MCF 10A (cell line): ENCODE measurements around the gene SIGLEC1. TPM values are rescaled to one million over a fixed set of nuclear protein-coding genes. Genes with fewer than 3 reads are reported as not detected.

Experiments
- BruUV-seq: library from RNA; stranded (reverse); fragments of 400-500 nt; replicated peaks from 2 replicates; lab custom pipeline; 2021; lab: Mats Ljungman, UMichigan
- CTCF ChIA-PET: fragments of 300-600 bp; sonication (Branson Sonifier 250); formaldehyde crosslinking; extraction: SDS; loops from one replicate; lab custom pipeline; 2021; ENCODE audit warnings: antibody characterized with exemption, inconsistent platforms; lab: Yijun Ruan, JAX
- POLR2A ChIA-PET: fragments of 300-600, 350-650 bp; sonication (Branson Sonifier 250); formaldehyde crosslinking; extraction: SDS; loops from one replicate; lab custom pipeline; 2020; ENCODE audit warnings: antibody characterized with exemption, inconsistent platforms; lab: Yijun Ruan, JAX
- DNase-seq: peaks from one replicate; pipeline ENCODE4 v3.0.0-alpha.2; 2018; ENCODE audit not compliant: unreplicated experiment
- H3K27ac Mint-ChIP-seq: one replicate; pipeline ENCODE4 v1.8.0; 2022; ENCODE audit warnings: mild to moderate bottlenecking, low read depth, mixed read lengths; ENCODE audit not compliant: unreplicated experiment
- H3K27me3 Mint-ChIP-seq: one replicate; pipeline ENCODE4 v1.8.0; 2022; ENCODE audit warnings: mixed read lengths; ENCODE audit not compliant: insufficient read depth, unreplicated experiment
- H3K36me3 Mint-ChIP-seq: one replicate; pipeline ENCODE4 v1.8.0; 2022; ENCODE audit warnings: mild to moderate bottlenecking, moderate library complexity, mixed read lengths; ENCODE audit not compliant: insufficient read depth, unreplicated experiment
- H3K4me1 Mint-ChIP-seq: one replicate; pipeline ENCODE4 v1.8.0; 2022; ENCODE audit warnings: mixed read lengths; ENCODE audit not compliant: insufficient read depth, unreplicated experiment
- H3K4me3 Mint-ChIP-seq: one replicate; pipeline ENCODE4 v1.8.0; 2022; ENCODE audit warnings: mild to moderate bottlenecking, moderate library complexity, mixed read lengths; ENCODE audit not compliant: unreplicated experiment
- H3K9me3 Mint-ChIP-seq: one replicate; pipeline ENCODE4 v1.8.0; 2022; ENCODE audit warnings: mixed read lengths; ENCODE audit not compliant: unreplicated experiment
- intact Hi-C: fragments of 100-400 bp; cut with micrococcal nuclease; formaldehyde crosslinking; loops from 2 replicates; pipeline ENCODE4 v1.14.1; 2022
- total RNA-seq: library from RNA; stranded (reverse); gene quantifications from 2 replicates; pipeline ENCODE4 v1.2.3, GENCODE V29; 2022
- TF ChIP-seq, protein P1 (sequence below): fragments of 200-600 bp; IDR thresholded peaks from one replicate; pipeline ENCODE4 v1.8.0; 2022; ENCODE audit warnings: antibody characterized with exemption, mild to moderate bottlenecking; ENCODE audit not compliant: unreplicated experiment

The SIGLEC1 gene
- total RNA-seq, 1 experiment from 2014 or later, result not detected

DNA sequence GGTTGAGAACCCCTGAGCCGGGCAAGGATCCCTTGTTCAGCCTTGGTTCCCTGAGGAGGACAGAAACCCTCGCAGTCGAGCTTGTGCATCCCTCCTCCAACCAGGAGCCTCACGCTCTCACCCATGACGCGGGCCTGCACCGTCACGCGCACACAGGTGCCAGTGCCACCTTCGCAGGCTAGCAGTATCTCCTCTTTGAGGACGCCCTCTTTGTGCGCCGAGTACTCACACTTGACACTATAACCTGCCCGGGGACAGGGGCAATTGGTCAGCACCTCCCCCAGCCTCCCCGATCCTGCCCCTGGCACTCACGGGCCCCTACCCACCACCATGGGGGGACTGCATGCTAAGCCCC is 41.9 kb upstream of the SIGLEC1 start:
- CTCF ChIA-PET, result interaction anchor here (0.7 to 5.7 kb wide), 8 partner anchors 12 to 99 kb away, joined by 3 to 65 read pairs (median 4); partner anchors contain the start of gene ADISSP

DNA sequence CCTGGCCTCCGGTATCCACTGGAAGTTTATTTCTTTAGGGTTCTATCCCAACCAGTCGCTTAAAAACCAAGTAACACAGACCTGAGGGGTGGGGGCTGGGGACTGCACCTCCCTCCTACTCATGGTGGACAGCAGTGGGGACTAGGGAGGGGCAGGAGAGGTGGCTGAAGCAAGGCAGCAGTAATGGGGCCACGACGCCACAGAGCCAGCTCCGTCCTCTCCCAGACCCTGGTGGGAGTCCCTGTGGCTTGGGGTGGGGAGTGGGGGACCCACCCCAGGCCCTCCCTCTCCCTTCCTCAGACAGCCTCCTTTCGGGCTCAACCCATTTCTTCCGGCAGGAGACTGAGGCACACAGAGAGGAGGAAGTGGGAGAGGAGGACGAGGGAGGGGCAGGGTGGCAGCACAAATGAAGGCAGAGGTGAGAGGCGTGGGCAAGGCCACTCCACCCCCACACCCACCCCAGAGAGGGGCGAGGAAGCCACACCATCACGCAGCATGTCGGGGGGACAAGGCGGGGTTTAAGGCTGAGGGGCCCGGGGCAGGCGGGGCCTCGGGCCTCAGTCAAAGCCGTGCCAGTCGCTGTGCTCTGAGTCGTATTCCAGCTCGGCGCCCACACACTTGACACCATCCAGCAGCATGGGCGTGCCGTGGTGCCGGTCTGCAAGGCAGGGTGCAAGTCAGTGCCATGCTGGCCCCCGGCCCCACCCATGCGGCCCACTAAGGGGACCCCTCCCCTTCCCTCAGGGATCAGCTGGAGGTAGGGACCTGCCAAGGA is 41.3 kb upstream of the SIGLEC1 start:
- BruUV-seq, result TSS peak; percentile 81
- Mint-ChIP-seq H3K4me1 (no peaks in the 10 kb centered on the region), H3K9me3 (no peaks in the 10 kb centered on the region), H3K27ac (no peak overlapping the region), H3K4me3 (no peak overlapping the region), H3K27me3 (no peaks in the 10 kb centered on the region), H3K36me3 (peaks cover 20% of the 10 kb centered on the region)
- CTCF ChIA-PET, result interaction anchor here (0.6 to 5.7 kb wide), 14 partner anchors 8 to 491 kb away, joined by 3 to 65 read pairs (median 4); partner anchors contain the start of gene ADISSP
- POLR2A ChIA-PET, result interaction anchor here (0.6 to 1.8 kb wide), 5 partner anchors 10 to 32 kb away, joined by 3 to 9 read pairs (median 5); partner anchors contain the start of genes ADISSP and CENPB
- intact Hi-C loops, result loop anchor here (1.0 kb wide), 1 partner anchor 67 kb away; the partner anchor contains the start of gene AP5S1
- TF ChIP-seq, protein P1, sequence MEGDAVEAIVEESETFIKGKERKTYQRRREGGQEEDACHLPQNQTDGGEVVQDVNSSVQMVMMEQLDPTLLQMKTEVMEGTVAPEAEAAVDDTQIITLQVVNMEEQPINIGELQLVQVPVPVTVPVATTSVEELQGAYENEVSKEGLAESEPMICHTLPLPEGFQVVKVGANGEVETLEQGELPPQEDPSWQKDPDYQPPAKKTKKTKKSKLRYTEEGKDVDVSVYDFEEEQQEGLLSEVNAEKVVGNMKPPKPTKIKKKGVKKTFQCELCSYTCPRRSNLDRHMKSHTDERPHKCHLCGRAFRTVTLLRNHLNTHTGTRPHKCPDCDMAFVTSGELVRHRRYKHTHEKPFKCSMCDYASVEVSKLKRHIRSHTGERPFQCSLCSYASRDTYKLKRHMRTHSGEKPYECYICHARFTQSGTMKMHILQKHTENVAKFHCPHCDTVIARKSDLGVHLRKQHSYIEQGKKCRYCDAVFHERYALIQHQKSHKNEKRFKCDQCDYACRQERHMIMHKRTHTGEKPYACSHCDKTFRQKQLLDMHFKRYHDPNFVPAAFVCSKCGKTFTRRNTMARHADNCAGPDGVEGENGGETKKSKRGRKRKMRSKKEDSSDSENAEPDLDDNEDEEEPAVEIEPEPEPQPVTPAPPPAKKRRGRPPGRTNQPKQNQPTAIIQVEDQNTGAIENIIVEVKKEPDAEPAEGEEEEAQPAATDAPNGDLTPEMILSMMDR, result no peak
- DNase-seq, result no peak

More for the DNA sequence above, 41.9 kb upstream of the SIGLEC1 start:
- Mint-ChIP-seq H3K4me3 (no peak overlapping the region), H3K9me3 (no peaks in the 10 kb centered on the region), H3K36me3 (peaks cover 20% of the 10 kb centered on the region), H3K27ac (no peak overlapping the region), H3K4me1 (no peaks in the 10 kb centered on the region), H3K27me3 (no peaks in the 10 kb centered on the region)
- no TSS peak for BruUV-seq
- TF ChIP-seq, protein P1, result no peak
- DNase-seq, result no peak
- POLR2A ChIA-PET, result interaction anchor here (1.5 to 1.8 kb wide), 2 partner anchors 10 to 13 kb away, joined by 5 to 6 read pairs; partner anchors contain the start of gene ADISSP
- intact Hi-C loops, result no loop called here

DNA sequence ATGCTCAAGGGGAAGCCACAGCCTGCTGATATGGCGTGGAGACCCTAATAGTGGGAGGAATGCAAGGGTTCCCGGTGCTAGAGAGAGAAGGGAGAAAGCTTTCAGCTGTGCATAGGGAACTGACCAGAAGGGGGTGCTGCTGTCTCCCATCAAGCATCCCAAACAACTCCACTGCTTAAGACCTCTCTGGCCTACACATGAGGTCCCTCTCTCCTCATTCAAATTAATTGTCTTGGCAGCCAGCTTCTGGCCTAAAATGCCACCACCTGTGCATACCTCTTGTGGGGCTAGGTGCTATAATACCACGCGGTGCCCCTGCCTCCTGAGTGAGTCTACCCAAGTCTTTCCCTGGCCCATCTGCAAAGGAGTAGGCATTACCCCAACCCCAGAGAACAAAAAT is 40.7 kb upstream of the SIGLEC1 start:
- ChIA-PET CTCF (interaction anchor here (0.5 to 5.7 kb wide), 19 partner anchors 9 to 490 kb away, joined by 3 to 65 read pairs (median 3); partner anchors contain the start of genes ADISSP, CENPB and HSPA12B), POLR2A (interaction anchor here (1.0 to 1.8 kb wide), 4 partner anchors 9 to 33 kb away, joined by 3 to 9 read pairs (median 6); partner anchors contain the start of genes ADISSP and CENPB)
- Mint-ChIP-seq H3K9me3 (no peaks in the 10 kb centered on the region), H3K4me1 (no peaks in the 10 kb centered on the region), H3K27me3 (no peaks in the 10 kb centered on the region), H3K27ac (no peak overlapping the region), H3K4me3 (no peak overlapping the region), H3K36me3 (peaks cover 15% of the 10 kb centered on the region)
- BruUV-seq, result no TSS peak
- TF ChIP-seq, protein P1, result peak; percentile 78
- DNase-seq, result peak; percentile 72
- intact Hi-C loops, result loop anchor here (1.0 kb wide), 1 partner anchor 67 kb away; the partner anchor contains the start of gene AP5S1

DNA sequence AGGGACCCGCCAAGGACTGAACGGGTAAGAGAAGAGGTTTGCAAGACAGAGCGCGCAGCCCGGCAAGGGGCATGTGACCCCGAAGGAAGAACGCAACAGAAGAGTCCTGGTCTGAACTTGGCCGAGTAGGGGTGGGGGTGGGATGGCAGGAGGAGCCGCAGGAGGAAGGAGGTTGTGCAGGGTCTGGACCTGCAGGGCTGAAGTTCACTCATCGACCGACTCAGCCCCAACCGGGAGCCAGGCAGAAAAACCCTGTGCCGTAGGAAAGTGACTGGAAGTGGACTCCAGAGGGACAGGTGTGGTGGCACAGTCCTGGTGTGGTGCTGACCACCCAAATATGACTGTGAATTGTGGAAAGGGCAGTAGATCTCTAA is 40.0 kb upstream of the SIGLEC1 start:
- intact Hi-C loops, result no loop called here
- TF ChIP-seq, protein P1, result no peak
- H3K4me1 Mint-ChIP-seq, result no peaks in the 10 kb centered on the region
- ChIA-PET CTCF (interaction anchor here (0.5 to 5.7 kb wide), 16 partner anchors 8 to 273 kb away, joined by 3 to 65 read pairs (median 3); partner anchors contain the start of genes ADISSP, CENPB and HSPA12B), POLR2A (interaction anchor here (1.0 to 1.8 kb wide), 4 partner anchors 9 to 33 kb away, joined by 3 to 9 read pairs (median 6); partner anchors contain the start of genes ADISSP and CENPB)
- H3K9me3 Mint-ChIP-seq, result no peaks in the 10 kb centered on the region
- H3K27me3 Mint-ChIP-seq, result no peaks in the 10 kb centered on the region
- no TSS peak for BruUV-seq
- H3K27ac Mint-ChIP-seq, result no peak overlapping the region
- no peak for DNase-seq
- peaks cover 8% of the 10 kb centered on the region for H3K36me3 Mint-ChIP-seq
- H3K4me3 Mint-ChIP-seq, result no peak overlapping the region
